NB4 (cell line): ENCODE results near the gene FBXO48.

Experiments used
- POLR2A ChIP-seq: IDR thresholded peaks from 2 replicates; pipeline ENCODE4 v1.6.1; 2011; ENCODE audit warnings: mild to moderate bottlenecking; ENCODE audit not compliant: insufficient read length; ENCODE audit errors: extremely low read depth
- TF ChIP-seq, protein P1 (sequence below): IDR thresholded peaks from one replicate; pipeline ENCODE4 v1.5.1; 2012; ENCODE audit warnings: low read depth, low read length

DNA sequence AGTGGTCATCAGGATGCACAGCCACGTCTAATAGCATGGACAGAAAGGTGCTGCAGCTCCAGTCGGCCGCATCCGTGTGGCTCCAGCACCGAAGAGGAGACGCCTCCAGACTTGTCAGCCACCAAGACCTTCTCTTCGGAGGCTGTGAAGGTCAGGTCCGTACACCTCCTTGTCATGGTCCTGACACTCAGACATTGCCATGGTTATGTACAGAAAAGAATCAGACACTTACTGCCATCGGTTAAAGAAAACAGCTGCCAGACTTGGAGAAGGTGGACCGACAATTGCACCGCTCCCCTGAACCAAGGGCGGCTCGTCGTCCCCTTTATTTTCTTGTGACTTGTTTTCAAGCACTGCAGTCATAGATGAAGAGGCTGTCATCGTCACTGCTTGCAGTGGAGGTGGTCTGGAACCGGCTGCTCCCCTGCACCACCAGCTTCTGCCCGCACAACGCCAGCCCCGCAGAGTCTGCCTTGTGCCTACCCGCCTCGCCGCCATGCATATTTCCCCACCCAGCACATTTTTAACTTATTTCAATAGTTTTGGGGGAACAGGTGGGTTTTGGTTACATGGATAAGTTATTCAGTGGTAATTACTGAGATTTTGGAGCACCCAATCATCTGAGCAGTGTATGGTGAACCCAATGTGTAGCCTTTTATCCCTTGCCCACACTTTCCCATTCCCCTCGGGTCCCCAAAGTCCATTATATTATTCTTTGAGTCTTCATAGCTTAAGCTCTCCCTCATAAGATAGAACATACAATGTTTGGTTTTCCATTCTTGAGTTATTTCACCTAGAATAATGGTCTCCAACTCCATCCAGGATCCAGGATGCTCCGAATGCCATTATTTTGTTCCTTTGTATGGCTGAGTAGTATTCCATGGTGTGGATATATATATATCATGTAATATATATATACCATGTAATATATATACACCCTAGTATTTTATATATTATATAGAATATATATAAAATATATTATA is 18.1 kb downstream of the FBXO48 start:
- no peak for TF ChIP-seq POLR2A
- TF ChIP-seq, protein P1, sequence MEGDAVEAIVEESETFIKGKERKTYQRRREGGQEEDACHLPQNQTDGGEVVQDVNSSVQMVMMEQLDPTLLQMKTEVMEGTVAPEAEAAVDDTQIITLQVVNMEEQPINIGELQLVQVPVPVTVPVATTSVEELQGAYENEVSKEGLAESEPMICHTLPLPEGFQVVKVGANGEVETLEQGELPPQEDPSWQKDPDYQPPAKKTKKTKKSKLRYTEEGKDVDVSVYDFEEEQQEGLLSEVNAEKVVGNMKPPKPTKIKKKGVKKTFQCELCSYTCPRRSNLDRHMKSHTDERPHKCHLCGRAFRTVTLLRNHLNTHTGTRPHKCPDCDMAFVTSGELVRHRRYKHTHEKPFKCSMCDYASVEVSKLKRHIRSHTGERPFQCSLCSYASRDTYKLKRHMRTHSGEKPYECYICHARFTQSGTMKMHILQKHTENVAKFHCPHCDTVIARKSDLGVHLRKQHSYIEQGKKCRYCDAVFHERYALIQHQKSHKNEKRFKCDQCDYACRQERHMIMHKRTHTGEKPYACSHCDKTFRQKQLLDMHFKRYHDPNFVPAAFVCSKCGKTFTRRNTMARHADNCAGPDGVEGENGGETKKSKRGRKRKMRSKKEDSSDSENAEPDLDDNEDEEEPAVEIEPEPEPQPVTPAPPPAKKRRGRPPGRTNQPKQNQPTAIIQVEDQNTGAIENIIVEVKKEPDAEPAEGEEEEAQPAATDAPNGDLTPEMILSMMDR = no peak
